HepG2 (cell line): Measurements from ENCODE around the gene CRIP1. TPM values are rescaled to one million over a fixed set of nuclear protein-coding genes. Genes with fewer than 3 reads are reported as not detected.
A peak's percentile ranks its signal among the peaks of the same experiment; 100 is the strongest.

Source experiments
- AGO2 ChIP-seq: fragments of 200-400 bp; formaldehyde crosslinking; optimal IDR thresholded peaks from 2 replicates; pipeline ENCODE3; 2017; ENCODE audit warnings: mild to moderate bottlenecking, low read depth, low read length, moderate library complexity
- ARNT2 ChIP-seq: sonication (generic); formaldehyde crosslinking; IDR thresholded peaks from 2 replicates; pipeline ENCODE4 v1.8.0; 2022; ENCODE audit warnings: mild to moderate bottlenecking, low read depth, missing genetic modification reagents, moderate library complexity
- BORCS8-MEF2B ChIP-seq: sonication (generic); formaldehyde crosslinking; IDR thresholded peaks from 2 replicates; pipeline ENCODE4 v1.8.0; 2022; ENCODE audit warnings: mild to moderate bottlenecking, missing genetic modification reagents
- GABPA ChIP-seq, 2 experiments: IDR thresholded peaks; 2 replicates each; pipeline ENCODE4 v1.6.1; 2011 to 2016; ENCODE audit warnings: low read depth in 2 of 2, low read length in 1 of 2, missing biosample characterization in 1 of 2, missing genetic modification characterization in 1 of 2
- MAFK ChIP-seq, 2 experiments: IDR thresholded peaks in 1 of 2; conservative IDR thresholded peaks in 1 of 2; 2 replicates each; pipeline ENCODE4 v1.6.1; 2011; ENCODE audit warnings: improper control_type of control experiment in 2 of 2, low read length in 2 of 2
- MAZ ChIP-seq, 2 experiments: sonication (generic) in 1 of 2; formaldehyde crosslinking in 1 of 2; IDR thresholded peaks; 2 replicates each; pipeline versions ENCODE4 v1.5.0 to v1.6.1; 2012 to 2020; ENCODE audit warnings: low read depth in 2 of 2, mild to moderate bottlenecking in 2 of 2, borderline replicate concordance in 1 of 2, improper control_type of control experiment in 1 of 2, low read length in 1 of 2, missing genetic modification reagents in 1 of 2, moderate library complexity in 1 of 2
- MBNL3 ChIP-seq: fragments of 250-450 bp; sonication (Bioruptor Pico); conservative IDR thresholded peaks from 2 replicates; pipeline ENCODE4 v1.8.0; 2022; ENCODE audit warnings: mild to moderate bottlenecking, inconsistent platforms
- MZF1 ChIP-seq: sonication (generic); formaldehyde crosslinking; IDR thresholded peaks from 2 replicates; pipeline ENCODE4 v1.8.1; 2023; ENCODE audit warnings: mild to moderate bottlenecking, missing genetic modification reagents, borderline replicate concordance
- NFATC3 ChIP-seq: sonication (generic); formaldehyde crosslinking; IDR thresholded peaks from 2 replicates; pipeline ENCODE4 v1.5.1; 2020; ENCODE audit warnings: mild to moderate bottlenecking, missing genetic modification reagents
- NR3C1 ChIP-seq: sonication (generic); formaldehyde crosslinking; IDR thresholded peaks from 2 replicates; pipeline ENCODE4 v1.4.0; 2020; ENCODE audit warnings: missing genetic modification reagents
- RBFOX2 ChIP-seq: fragments of 200-400 bp; formaldehyde crosslinking; IDR thresholded peaks from 2 replicates; pipeline ENCODE4 v1.6.1; 2017; ENCODE audit warnings: low read depth, mild to moderate bottlenecking, low read length
- RORA ChIP-seq: sonication (generic); formaldehyde crosslinking; IDR thresholded peaks from 2 replicates; pipeline ENCODE4 v1.5.0; 2020; ENCODE audit warnings: mild to moderate bottlenecking, missing genetic modification reagents, moderate library complexity
- SP2 ChIP-seq: sonication (generic); formaldehyde crosslinking; IDR thresholded peaks from 2 replicates; pipeline ENCODE4 v1.5.1; 2020; ENCODE audit warnings: mild to moderate bottlenecking, missing genetic modification reagents
- ZFY ChIP-seq: sonication (generic); formaldehyde crosslinking; IDR thresholded peaks from 2 replicates; pipeline ENCODE4 v1.4.0; 2020; ENCODE audit warnings: missing genetic modification reagents
- ZNF160 ChIP-seq: sonication (generic); formaldehyde crosslinking; IDR thresholded peaks from 2 replicates; pipeline ENCODE4 v1.8.0; 2022; ENCODE audit warnings: mild to moderate bottlenecking, inconsistent platforms, missing genetic modification reagents
- ZNF441 ChIP-seq: sonication (generic); formaldehyde crosslinking; IDR thresholded peaks from 2 replicates; pipeline ENCODE4 v1.7.0; 2021; ENCODE audit warnings: missing genetic modification reagents, borderline replicate concordance
- ZNF746 ChIP-seq: sonication (generic); formaldehyde crosslinking; IDR thresholded peaks from 2 replicates; pipeline ENCODE4 v1.8.0; 2022; ENCODE audit warnings: mild to moderate bottlenecking, missing genetic modification reagents
- ZNF749 ChIP-seq: sonication (generic); formaldehyde crosslinking; IDR thresholded peaks from 2 replicates; pipeline ENCODE4 v1.8.0; 2022; ENCODE audit warnings: mild to moderate bottlenecking, missing genetic modification reagents, moderate library complexity, borderline replicate concordance
- ZNF841 ChIP-seq: sonication (generic); formaldehyde crosslinking; IDR thresholded peaks from 2 replicates; pipeline ENCODE4 v1.8.1; 2023; ENCODE audit warnings: missing genetic modification reagents, borderline replicate concordance
- polyA plus RNA-seq, 8 experiments: library from polyadenylated mRNA; depleted of rRNA in 3 of 8; stranded (reverse) in 7 of 8; unstranded in 1 of 8; fragments of >200 nt; fragmentation: Illumina TruSeq in 4 of 8; extraction: Trizol in 4 of 8; gene quantifications; 2 replicates each; pipeline versions ENCODE4 v1.2.1 to v1.2.3, GENCODE V29; 2011 to 2016; ENCODE audit warnings: low read depth in 4 of 8, missing spikeins in 1 of 8, mixed read lengths in 1 of 8; ENCODE audit not compliant: insufficient read depth in 1 of 8
- total RNA-seq, 5 experiments: library from RNA; depleted of rRNA; stranded (reverse); fragments of >200 nt; fragmentation: Illumina TruSeq; extraction: Trizol; gene quantifications; 2 replicates each; pipeline ENCODE4 v1.2.3, GENCODE V29; 2016; ENCODE audit warnings: low read depth in 1 of 5
- TF ChIP-seq, protein P1 (sequence below): sonication (generic); formaldehyde crosslinking; IDR thresholded peaks from 2 replicates; pipeline ENCODE4 v1.5.0; 2020; ENCODE audit warnings: mild to moderate bottlenecking, missing genetic modification reagents
- TF ChIP-seq, protein P2 (sequence below): sonication (generic); formaldehyde crosslinking; IDR thresholded peaks from 2 replicates; pipeline ENCODE4 v1.4.0; 2020; ENCODE audit warnings: missing genetic modification reagents
- TF ChIP-seq, protein P3 (sequence below): sonication (generic); formaldehyde crosslinking; IDR thresholded peaks from 2 replicates; pipeline ENCODE4 v1.5.1; 2020; ENCODE audit warnings: mild to moderate bottlenecking, missing genetic modification reagents, borderline replicate concordance
- TF ChIP-seq, protein P4 (sequence below): sonication (generic); formaldehyde crosslinking; IDR thresholded peaks from 2 replicates; pipeline ENCODE4 v1.4.0; 2020; ENCODE audit warnings: missing genetic modification reagents
- TF ChIP-seq, protein P5 (sequence below): sonication (generic); formaldehyde crosslinking; conservative IDR thresholded peaks from 2 replicates; pipeline ENCODE4 v1.8.0; 2022; ENCODE audit warnings: low read depth, missing genetic modification reagents

The CRIP1 gene
- total and polyA plus RNA-seq, 2 of the 13 experiments (the other 11 are each of a cell fraction or from before 2014, with no cell fraction given): 53.9 to 59.5 TPM

DNA sequence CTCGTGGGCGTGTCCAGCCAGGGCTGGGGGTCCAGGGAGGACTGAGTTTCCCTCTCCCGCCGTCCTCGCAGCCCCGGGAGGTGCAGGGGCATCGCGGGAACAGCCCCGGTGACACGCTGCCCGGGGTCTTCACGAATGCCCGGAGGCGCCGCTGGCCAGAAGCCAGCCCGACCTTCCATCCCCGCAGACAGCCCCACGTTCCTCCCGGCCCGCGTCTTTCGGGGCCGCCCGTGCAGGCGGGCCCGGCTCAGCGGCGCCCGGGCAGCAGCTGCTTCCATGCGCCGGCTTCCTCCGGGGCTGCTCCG lies 3.5 kb downstream of the CRIP1 start (continued):
- TF ChIP-seq, protein P1, sequence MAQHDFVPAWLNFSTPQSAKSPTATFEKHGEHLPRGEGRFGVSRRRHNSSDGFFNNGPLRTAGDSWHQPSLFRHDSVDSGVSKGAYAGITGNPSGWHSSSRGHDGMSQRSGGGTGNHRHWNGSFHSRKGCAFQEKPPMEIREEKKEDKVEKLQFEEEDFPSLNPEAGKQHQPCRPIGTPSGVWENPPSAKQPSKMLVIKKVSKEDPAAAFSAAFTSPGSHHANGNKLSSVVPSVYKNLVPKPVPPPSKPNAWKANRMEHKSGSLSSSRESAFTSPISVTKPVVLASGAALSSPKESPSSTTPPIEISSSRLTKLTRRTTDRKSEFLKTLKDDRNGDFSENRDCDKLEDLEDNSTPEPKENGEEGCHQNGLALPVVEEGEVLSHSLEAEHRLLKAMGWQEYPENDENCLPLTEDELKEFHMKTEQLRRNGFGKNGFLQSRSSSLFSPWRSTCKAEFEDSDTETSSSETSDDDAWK (CRISPR knock-in tag): no peak
- TF ChIP-seq MBNL3 (CRISPR knock-in tag) (no peak), RORA (CRISPR knock-in tag) (no peak), NR3C1 (CRISPR knock-in tag) (no peak), ZNF749 (CRISPR knock-in tag) (0 out of 2 replicates have a peak, but pooled peaks have one; percentile 5), NFATC3 (CRISPR knock-in tag) (no peak), ZNF746 (CRISPR knock-in tag) (no peak), ARNT2 (no peak), SP2 (CRISPR knock-in tag) (no peak), BORCS8-MEF2B (CRISPR knock-in tag) (no peak), GABPA (IDR thresholded peaks at IDR 0.05; ENCODE audit: low read depth, low read length) (no peak), GABPA (CRISPR knock-in tag; IDR thresholded peaks at IDR 0.05; ENCODE audit: low read depth) (no peak), MAFK (conservative IDR thresholded peaks at IDR 0.05 in 1 of 2, IDR thresholded peaks at IDR 0.05 in 1 of 2; ENCODE audit: low read length in 2 of 2) (no peak), AGO2 (peak; percentile 66), ZNF441 (CRISPR knock-in tag) (no peak), RBFOX2 (peak; percentile 25), ZFY (CRISPR knock-in tag) (peak; percentile 1; the same call in 1 of the 2 replicates), ZNF841 (CRISPR knock-in tag) (no peak), ZNF160 (no peak), MZF1 (CRISPR knock-in tag) (no peak), MAZ (IDR thresholded peaks at IDR 0.05; ENCODE audit: borderline replicate concordance, low read depth, low read length) (no peak), MAZ (CRISPR knock-in tag; IDR thresholded peaks at IDR 0.05; ENCODE audit: low read depth) (no peak)
- TF ChIP-seq, protein P2, sequence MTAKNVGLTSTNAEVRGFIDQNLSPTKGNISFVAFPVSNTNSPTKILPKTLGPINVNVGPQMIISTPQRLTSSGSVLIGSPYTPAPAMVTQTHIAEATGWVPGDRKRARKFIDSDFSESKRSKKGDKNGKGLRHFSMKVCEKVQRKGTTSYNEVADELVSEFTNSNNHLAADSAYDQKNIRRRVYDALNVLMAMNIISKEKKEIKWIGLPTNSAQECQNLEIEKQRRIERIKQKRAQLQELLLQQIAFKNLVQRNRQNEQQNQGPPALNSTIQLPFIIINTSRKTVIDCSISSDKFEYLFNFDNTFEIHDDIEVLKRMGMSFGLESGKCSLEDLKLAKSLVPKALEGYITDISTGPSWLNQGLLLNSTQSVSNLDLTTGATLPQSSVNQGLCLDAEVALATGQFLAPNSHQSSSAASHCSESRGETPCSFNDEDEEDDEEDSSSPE (CRISPR knock-in tag): no peak
- TF ChIP-seq, protein P3, sequence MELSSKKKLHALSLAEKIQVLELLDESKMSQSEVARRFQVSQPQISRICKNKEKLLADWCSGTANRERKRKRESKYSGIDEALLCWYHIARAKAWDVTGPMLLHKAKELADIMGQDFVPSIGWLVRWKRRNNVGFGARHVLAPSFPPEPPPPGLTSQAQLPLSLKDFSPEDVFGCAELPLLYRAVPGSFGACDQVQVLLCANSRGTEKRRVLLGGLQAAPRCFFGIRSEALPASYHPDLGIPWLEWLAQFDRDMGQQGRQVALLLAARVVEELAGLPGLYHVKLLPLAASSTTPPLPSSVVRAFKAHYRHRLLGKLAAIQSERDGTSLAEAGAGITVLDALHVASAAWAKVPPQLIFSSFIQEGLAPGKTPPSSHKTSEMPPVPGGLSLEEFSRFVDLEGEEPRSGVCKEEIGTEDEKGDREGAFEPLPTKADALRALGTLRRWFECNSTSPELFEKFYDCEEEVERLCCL (CRISPR knock-in tag): no peak
- TF ChIP-seq, protein P4, sequence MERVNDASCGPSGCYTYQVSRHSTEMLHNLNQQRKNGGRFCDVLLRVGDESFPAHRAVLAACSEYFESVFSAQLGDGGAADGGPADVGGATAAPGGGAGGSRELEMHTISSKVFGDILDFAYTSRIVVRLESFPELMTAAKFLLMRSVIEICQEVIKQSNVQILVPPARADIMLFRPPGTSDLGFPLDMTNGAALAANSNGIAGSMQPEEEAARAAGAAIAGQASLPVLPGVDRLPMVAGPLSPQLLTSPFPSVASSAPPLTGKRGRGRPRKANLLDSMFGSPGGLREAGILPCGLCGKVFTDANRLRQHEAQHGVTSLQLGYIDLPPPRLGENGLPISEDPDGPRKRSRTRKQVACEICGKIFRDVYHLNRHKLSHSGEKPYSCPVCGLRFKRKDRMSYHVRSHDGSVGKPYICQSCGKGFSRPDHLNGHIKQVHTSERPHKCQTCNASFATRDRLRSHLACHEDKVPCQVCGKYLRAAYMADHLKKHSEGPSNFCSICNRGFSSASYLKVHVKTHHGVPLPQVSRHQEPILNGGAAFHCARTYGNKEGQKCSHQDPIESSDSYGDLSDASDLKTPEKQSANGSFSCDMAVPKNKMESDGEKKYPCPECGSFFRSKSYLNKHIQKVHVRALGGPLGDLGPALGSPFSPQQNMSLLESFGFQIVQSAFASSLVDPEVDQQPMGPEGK (CRISPR knock-in tag): peak; percentile 4
- TF ChIP-seq, protein P5, sequence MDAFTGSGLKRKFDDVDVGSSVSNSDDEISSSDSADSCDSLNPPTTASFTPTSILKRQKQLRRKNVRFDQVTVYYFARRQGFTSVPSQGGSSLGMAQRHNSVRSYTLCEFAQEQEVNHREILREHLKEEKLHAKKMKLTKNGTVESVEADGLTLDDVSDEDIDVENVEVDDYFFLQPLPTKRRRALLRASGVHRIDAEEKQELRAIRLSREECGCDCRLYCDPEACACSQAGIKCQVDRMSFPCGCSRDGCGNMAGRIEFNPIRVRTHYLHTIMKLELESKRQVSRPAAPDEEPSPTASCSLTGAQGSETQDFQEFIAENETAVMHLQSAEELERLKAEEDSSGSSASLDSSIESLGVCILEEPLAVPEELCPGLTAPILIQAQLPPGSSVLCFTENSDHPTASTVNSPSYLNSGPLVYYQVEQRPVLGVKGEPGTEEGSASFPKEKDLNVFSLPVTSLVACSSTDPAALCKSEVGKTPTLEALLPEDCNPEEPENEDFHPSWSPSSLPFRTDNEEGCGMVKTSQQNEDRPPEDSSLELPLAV (CRISPR knock-in tag): no peak
